HG03064 (cell line): ENCODE data around the gene MPPED1.

Experiments
- ATAC-seq: cut with Tn5 transposase; IDR thresholded peaks from one replicate; pipeline ENCODE4 v1.9.1; 2021; ENCODE audit warnings: low read depth; ENCODE audit not compliant: unreplicated experiment

Gene MPPED1

DNA sequence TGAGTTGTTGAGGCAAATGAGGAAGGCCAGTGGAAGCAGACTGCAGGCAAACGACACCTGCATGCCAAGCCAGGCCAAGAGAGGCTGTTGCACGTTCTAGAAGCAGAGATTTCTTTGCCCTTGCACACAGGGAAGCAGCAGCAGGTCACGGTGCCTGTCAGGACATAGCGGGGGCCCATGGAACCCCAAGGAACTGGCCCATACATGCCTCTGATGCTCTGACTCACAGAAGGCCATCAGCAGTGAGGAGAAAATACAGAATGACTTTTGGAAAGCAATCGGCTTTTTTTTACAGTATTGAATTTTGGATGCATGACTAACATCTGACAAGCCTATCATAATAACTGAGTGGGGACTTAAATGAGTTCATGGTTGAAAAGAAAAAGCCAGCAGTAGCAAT is 123.9 kb downstream of the MPPED1 start:
- no peak for ATAC-seq

DNA sequence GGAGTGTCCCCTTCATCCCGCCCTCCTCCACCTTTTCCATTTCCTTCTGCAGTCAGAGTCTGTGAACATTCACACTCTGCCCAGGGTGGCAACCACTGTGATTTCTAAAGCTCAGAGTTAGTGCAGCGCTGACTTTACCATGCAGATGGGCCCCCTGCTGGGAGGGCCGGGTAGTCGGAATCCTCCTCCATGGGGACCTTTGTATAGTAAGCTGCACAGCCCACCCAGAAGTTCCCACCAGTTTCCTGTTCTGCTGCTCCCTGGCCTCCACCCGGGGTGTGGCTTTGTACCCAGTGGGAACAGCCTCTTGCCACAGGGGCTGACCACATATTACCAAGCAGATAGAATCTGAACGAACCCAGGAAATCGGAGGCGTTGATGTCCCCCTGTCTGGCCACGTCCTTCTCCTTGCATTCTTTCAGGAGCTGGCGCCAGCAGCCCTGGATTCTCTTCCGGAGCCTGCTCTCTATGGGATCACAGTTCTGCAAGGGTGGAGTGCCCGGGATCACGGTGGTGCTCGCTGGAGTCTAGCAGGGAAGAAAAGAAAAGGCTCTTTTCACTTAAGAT is 125.3 kb downstream of the MPPED1 start:
- ATAC-seq = no peak

GRCh38 chr22:43539572-43540528 is 128.0 kb downstream of the MPPED1 start:
- ATAC-seq = no peak

DNA sequence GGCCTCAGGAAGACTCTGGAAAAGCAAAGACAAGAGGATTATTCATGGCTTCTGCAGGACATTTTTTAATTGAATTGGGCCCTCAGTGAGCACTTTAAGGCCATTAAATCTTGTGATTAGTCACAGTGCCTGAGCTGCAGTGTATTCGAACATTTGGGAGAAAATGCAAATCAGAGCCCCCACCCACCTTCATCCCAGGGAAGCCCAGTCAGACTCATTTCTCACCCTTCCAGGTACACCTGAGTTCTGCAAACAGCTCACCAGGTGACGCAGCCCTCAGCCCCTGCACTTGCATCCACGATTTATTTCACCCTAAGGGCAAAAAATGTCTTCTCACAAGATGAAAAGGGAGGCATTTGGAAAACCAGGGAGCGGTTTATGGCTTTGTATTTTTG is 128.7 kb downstream of the MPPED1 start:
- ATAC-seq = no peak

GRCh38 chr22:43541022-43541421 is 129.2 kb downstream of the MPPED1 start:
- no peak for ATAC-seq

DNA sequence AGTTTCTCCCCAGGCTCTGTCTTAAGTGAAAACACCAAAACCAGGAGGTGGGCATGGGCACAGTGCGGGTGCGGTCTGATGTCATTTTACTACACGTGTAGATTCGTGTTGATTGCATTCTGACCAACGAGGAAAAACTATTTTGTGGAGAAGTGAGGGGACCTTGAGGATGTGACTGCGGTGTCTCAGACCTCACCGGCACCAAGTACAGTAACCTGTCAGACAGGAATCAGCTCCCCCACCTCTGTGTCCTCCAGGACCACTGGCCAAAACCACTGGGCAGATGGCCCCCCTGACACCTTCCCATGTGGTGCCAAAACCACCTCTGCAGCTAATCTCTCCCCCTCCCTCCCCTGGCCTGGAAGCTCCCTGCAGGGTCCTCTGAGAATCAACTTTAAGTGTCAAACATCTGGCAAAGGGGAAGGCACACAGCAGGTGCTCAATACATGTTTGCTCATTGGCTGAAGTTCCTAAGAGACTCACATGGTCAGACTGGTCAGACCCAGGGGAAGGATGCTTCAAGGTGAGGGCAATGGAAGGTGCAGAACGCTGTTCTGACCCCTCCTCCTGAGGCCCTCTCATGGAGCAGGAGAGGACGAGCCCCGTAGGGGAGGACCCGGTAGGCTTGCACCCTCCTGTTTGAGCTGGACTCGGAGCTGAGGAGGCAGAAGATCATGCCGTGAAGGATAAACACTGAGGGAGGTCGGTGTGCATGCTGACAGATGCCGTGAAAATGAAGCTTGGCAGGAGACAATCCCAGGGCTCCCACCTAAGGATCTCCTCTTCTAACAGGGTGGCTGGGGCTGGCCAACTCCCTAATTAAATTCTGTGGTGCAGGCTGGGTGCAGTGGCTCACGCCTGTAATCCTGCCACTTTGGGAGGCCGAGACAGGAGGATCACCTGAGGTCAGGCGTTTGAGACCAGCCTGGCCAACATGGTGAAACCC is 129.9 kb downstream of the MPPED1 start:
- ATAC-seq = no peak

DNA sequence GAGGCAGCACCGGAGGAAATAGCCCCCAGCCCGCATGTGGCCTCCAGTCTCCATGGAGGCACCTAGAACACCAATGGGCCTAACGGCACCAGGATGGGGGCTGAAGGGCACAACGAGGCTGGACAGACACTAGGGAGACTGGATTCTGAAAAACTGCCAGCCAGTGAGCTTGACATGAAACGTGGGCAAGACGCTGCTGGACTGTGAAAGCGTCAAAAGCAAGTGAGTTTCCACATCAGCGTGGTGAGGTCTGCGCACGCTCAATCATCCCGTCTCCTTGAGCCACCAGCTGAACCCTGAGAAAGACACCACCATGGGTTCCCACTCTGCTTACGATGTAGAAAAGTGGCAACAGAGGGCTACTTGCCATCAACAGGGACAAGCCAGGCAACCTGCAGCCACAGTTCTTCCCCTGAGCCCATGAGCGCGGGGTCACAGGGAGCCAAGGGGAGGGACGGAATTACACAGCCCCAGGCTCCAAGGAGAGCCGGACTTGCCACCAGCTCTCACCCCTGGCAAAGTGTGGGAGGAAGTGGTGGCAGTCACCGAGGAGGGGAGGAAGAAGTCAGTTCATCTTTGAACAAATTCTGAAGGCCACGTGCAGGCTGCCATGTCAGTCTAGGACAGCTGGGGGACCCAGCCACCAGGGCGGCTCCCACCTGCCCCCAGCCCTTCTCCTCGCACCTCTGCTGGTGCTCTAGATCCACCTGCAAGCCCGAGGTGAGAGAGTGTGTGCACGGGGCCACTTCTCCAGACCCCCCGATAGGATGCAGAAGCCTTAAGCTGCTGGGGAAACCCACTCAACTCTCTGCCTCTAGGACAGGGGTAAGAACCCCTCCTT is 131.1 kb downstream of the MPPED1 start:
- ATAC-seq = no peak

GRCh38 chr22:43543522-43544288 is 131.9 kb downstream of the MPPED1 start:
- no peak for ATAC-seq

DNA sequence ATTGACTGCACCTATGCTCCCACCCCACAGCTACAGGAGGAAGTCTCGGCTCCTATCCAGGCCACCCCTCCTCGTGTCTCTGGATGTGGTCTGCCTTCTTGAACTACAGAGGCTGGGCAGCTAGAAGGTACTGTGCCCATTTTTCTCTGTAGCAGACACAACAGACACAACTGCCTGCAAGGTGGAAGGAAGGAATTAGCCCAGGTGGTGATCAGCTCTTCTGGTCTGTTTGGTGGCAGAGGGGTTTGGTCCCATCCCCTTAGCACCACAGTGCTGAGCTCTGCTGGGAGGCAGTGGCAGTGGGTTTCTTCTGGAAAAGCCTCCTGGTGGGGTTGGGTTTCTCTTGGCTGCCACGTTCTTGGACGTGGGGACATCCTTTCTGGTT is 132.5 kb downstream of the MPPED1 start:
- no peak for ATAC-seq

DNA sequence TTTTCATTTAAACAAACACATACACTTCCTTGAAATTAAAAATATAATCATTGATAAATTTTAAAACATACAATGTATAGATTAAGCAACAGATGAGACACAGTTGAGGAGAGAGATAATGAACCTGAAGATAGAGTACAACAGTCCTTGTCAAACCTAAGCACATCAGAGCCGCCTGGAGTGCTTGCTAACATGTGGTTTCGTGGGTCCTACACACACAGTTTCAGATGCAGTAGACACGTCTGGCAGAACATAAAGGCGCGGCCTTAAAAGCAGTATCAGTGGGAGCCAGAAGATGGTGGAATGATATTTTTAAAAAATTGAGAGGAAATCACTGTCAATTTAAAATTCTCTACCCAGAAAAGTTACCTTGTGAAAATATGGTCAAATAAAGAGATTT is 134.4 kb downstream of the MPPED1 start:
- ATAC-seq = no peak

DNA sequence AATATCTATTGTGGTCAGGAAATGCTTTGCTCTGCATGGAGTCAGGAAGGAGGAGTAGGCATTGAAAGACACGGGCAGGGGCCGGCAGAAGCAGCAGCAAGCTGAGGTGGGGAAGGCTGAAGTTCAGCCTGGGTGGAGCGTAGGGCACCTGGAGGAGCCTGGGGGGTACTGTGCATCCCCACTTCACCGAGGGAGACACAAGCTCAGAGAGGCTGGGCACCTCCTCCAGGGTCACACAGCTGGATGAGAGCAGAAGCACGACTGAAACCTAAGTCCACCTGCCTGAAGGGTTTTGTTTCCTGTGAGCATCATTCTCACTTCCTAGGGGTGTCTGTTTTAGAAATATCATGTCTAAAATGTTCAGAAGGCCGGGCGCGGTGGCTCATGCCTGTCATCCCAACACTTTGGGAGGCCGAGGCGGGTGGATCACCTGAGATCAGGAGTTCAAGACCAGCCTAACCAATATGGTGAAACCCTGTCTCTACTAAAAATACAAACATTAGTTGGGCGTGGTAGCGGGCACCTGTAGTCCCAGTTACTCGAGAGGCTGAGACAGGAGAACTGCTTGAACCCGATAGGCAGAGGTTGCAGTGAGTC is 138.3 kb downstream of the MPPED1 start:
- no peak for ATAC-seq

- ATAC-seq = no peak
Measured at GRCh38 chr22:43550672-43551071, 138.9 kb downstream of the MPPED1 start.

DNA sequence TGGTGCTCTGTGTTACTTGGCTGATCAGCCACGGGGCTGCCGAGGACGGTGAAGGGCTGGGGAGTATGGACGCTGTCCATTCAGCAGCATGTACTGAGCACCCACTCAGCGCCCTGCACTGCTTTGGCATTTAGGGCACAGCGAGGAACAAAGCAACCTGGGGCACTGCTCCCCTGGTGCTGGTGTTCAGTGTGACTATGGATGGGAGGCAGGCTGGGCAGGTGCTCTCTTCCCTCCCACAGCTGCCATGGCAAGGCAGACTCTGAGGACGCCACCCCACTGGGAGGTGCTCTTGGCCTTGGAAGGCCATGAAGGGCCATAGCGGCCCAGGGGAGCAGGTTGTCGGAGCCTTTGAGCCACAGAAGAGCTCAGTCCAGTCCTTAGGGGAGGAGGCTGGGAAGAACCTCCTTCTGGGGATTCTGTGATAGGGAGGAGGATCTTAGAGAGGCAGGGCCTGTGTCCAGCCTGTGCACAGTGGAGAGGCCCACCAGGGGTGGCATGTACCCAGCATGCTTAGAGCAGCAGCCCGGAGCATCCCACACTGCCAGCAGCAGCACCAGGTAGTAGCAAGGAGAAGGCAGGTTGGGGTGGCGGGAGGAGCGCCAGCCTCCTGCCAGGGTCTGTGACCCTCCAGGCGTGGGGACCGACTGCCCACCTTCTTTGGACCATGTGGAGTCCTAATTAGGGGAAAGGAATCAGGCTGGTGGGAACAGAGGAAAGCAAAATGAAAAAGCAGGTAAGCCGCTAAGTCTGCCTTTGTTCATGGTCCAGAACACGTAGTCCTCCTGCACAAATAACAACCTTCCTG is 141.8 kb downstream of the MPPED1 start:
- no peak for ATAC-seq

- ATAC-seq = no peak
Measured at GRCh38 chr22:43554259-43554636, 142.4 kb downstream of the MPPED1 start.

GRCh38 chr22:43554694-43555365 is 143.0 kb downstream of the MPPED1 start:
- no peak for ATAC-seq

DNA sequence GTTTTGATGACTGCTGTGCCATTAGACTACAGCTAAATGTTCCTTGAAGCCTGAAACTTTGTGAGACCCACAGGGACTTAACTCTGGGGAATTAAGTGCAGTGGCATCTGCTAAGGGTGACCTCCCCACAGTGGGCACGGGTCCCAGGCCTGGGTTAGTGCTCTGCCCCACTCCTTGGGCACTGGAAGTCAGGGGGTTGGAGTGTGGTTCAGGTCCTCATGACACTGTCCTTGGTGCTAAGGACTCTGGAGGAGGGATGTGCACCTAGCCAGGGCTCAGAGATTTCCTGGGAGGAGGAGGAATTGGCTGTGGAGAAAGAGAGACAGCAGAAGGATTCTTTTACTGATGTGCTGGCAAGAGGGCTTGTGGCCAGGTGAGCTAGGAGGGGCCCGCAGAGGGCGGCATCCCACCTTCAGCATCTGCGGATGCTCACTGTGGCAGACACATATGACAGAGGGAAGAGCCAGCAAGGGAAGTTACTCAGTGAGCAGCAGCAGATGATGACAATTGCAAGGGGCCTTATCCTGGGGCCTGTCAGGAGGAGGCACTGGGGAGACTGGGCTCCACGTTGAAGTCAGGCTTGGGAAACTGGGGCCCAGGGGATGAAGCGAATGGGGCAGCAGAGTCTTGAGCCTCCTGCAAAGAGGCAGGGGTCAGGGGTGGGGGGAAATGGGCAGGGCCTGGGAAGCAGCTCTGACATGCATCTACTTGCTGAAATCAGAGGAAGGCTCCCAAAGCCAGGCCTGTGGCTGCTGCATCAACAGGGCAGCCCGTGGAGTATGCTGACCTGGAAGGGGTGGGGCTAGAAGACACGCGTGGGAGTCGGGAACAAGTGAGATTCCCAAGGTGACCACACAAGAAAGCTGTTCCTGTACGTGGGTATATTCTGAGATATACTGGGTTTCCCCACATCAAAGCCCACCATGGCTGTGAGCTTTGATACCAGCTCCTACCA is 144.0 kb downstream of the MPPED1 start:
- no peak for ATAC-seq
